Measurements from ENCODE around the gene VSX2.

Gene VSX2

DNA sequence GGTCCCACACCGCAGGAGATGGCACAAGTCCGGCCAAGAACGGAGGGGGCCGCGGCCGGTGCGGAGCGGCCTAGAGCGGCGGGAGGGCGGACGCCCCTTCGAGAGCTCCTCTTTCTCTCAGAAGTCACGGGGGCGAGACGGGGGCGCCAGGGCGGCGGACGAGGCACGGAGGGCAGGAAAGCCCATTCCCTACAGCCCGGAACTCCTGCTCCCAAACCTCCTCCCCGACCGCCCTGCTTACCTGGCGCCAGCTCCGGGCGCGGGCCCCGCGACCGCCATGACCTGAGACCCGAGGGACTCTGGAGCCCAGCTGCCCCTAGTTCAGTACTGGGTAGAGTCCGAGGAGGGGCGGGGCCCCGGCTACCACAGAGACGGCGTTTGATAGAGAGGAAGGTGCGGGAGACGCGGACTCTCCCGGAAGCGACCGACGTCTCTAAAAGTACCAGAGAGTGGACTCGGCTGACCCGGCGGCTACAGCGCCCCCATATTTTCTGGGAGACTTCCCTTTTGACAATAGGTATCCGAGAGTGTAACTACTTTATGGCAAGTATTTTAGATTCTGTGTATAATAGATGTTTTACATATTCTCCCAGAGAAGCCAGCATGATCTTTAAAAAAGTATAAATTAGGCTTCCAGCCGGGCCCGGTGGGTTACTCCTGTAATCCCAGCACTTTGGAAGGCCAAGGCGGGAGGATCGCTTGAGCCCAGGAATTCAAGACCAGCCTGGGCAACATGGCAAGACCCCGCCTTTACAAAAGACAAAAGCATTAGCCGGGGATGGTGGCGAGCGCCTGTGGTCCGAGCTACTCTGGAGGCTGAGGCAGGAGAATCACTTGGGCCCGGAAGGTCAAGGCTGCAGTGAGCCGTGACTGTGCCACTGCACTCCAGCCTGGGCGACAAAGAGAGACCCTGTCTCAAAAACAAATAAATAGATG lies 63.7 kb downstream of the VSX2 start, which contains the start of gene ABCD4:
TSS of gene ABCD4 (minus strand) at position 301 of the 936 bp plus-strand sequence. CDS start at position 279, 22 bp downstream.
- DNase-seq = peak; percentile 42 to 90 (median 71)

DNA sequence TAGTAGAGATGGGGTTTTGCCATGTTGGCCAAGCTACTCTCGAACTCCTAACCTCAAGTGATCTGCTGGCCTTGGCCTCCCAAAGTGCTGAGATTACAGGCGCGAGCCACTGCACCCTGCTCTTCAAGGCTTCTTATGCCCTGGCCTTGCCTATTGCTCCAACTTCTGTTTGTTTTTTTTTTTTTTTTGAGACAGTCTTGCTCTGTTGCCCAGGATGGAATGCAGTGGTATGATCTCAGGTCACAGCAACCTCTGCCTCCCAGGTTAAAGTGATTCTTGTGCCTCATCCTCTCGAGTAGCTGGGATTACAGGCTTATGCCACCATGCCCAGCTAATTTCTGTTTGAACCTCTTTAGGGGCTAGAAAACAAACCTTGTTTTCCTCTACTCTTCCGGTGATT lies 69.4 kb downstream of the VSX2 start:
- no peak for DNase-seq

DNA sequence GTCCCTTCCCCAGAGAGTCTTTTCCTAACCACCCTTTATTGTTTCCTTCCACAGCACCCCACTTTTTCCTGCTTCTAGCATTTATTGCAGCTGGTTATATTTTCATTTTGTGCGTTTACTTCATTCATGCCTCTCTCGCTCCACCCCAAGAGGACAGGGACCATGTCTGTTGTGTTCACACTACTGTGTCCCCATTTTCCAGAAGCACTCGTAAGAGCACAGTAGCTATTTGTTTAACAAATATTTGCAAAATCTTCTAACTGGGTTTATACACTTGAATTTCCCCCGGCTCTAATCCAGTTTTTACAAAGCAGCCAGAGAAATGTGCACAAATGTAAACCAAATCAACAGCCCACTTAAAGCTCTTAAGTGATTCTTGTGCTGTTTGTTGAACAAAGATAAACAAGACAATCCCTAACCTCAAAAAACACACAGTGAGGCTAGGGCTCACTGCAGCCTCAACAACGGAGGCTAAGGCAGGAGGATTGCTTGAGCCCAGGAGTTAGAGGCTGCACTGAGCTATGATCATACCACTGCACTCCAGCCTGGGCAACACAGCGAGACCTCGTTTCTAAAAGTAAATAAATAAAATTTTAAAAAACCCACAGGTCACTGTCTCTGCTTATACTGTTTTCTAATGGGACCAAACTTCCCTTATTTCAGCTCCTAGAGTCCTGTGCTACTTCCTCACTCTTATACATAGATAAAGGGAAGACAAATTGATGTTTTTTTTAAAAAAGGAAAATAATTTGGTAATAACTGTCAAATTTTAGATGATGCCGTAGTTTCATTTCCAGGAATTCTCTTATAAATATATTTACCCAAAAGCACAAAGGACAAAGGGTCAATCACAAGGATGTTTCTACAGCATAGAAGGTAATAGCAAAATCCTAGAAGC lies 70.1 kb downstream of the VSX2 start:
- DNase-seq = no peak

DNA sequence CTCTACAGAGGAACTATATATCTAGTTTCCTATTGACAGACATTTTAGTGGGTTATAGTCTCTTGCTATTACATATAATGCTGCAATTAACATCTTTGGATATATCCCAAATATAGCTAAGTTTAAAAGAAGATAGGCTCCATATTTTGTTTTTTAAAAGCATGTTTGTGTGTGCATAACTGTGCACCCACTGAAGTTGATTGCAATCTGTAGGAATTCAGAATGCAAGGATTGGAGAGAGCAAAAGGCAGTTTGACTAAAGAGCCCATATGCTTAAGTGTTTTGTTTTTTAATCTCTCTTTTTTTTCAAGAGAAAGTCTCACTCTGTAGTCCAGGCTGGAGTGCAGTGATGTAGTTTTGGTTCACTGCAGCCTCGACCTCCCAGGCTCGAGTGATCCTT lies 72.9 kb downstream of the VSX2 start:
- no peak for DNase-seq
